Aorta (tissue), 5 donors: Measurements from ENCODE around the gene TMEM40. TPM values are rescaled to one million over a fixed set of nuclear protein-coding genes. Genes with fewer than 3 reads are reported as not detected.

Experiments used
- ATAC-seq: fragments of 200-7000 bp; cut with Tn5 transposase; one replicate; pipeline ENCODE4 v1.9.1; 2022; ENCODE audit warnings: moderate library complexity; ENCODE audit not compliant: low FRiP score
- DNase-seq, 2 donors: peaks; one replicate each; pipeline ENCODE4 v3.0.0-alpha.2; 2020
- H3K27ac ChIP-seq, 2 donors: one replicate each; pipeline ENCODE4 v1.5.1; 2013; ENCODE audit warnings: low read length in 2 of 2, mild to moderate bottlenecking in 2 of 2, moderate library complexity in 2 of 2, control low read depth in 1 of 2, inconsistent platforms in 1 of 2, low read depth in 1 of 2
- H3K27me3 ChIP-seq, 2 donors: one replicate each; pipeline ENCODE4 v1.6.1; 2013; ENCODE audit warnings: control low read depth in 1 of 2, low read length in 1 of 2, mild to moderate bottlenecking in 1 of 2, moderate library complexity in 1 of 2; ENCODE audit not compliant: insufficient read depth in 2 of 2, control insufficient read depth in 1 of 2
- H3K36me3 ChIP-seq, 2 donors: one replicate each; pipeline ENCODE4 v1.6.1; 2013; ENCODE audit warnings: control low read depth in 1 of 2, low read length in 1 of 2, mild to moderate bottlenecking in 1 of 2; ENCODE audit not compliant: insufficient read depth in 2 of 2, control insufficient read depth in 1 of 2
- H3K4me1 ChIP-seq, 2 donors: one replicate each; pipeline ENCODE4 v1.6.1; 2013; ENCODE audit warnings: low read length in 2 of 2, control low read depth in 1 of 2, mild to moderate bottlenecking in 1 of 2, moderate library complexity in 1 of 2; ENCODE audit not compliant: insufficient read depth in 2 of 2, control insufficient read depth in 1 of 2
- H3K4me3 ChIP-seq, 2 donors: one replicate each; pipeline ENCODE4 v1.5.1; 2013; ENCODE audit warnings: low read length in 2 of 2, control low read depth in 1 of 2, mild to moderate bottlenecking in 1 of 2
- H3K9me3 ChIP-seq: one replicate; pipeline ENCODE4 v1.6.1; 2013; ENCODE audit warnings: mild to moderate bottlenecking, low read length; ENCODE audit not compliant: control insufficient read depth
- WGBS, 2 donors: extraction: QIAGEN DNeasy Blood & Tissue Kit; methylation state at CpG; one replicate each; pipeline ENCODE4 v1.1.7; 2013; 5-methylcytosine and 5-hydroxymethylcytosine counted together
- intact Hi-C, 2 donors: fragments of 100-400 bp; cut with DNase I; formaldehyde crosslinking; loops; one replicate each; pipeline versions ENCODE4 v1.14.2 to v1.15.0; 2022
- polyA plus RNA-seq, 2 donors: library from polyadenylated mRNA; stranded (reverse); fragments of 200-250 nt; gene quantifications; one replicate each; pipeline ENCODE4 v1.2.3, GENCODE V29; 2013
- total RNA-seq, 2 donors: library from RNA; stranded (reverse); fragmentation: NEBNext Ultra II Directional; extraction: Animal tissue kit (Norgen Biotek cat#: 25700); gene quantifications; one replicate each; pipeline ENCODE4 v1.2.1, GENCODE V29; 2021
- donor health status: healthy with polysubstance abuse.
- donor health status: Bipolar disorder and iron deficiency.
- donor health status: DM: no; HTN: no; CAD: no.
- donor health status: DM: no; HTN: no; CAD: no.
- donor health status: DM: yes; HTN: yes; CAD: no.

TMEM40 gene
- total and polyA plus RNA-seq, 4 donors = 0.50 to 0.84 TPM; not detected in 2

- ATAC-seq (no peak), DNase-seq (no peak)
- Histone ChIP-seq H3K9me3 (no peaks in the 10 kb centered on the region), H3K36me3 (no peaks in the 10 kb centered on the region), H3K27me3 (no peaks in the 10 kb centered on the region), H3K4me1 (no peaks in the 10 kb centered on the region), H3K4me3 (no peak overlapping the region), H3K27ac (no peak overlapping the region)
- intact Hi-C loops = no loop called here
- WGBS, 2 donors = 92 to 95% methylated on average over 4 of the region's 4 CpGs
Observed at GRCh38 chr3:12756175-12756574, 2.9 kb downstream of the TMEM40 start.

- no peaks in the 10 kb centered on the region for H3K36me3 ChIP-seq
- H3K9me3 ChIP-seq = no peaks in the 10 kb centered on the region
- no peaks in the 10 kb centered on the region for H3K4me1 ChIP-seq
- intact Hi-C loops = no loop called here
- no peak overlapping the region for H3K4me3 ChIP-seq
- peak in 1 of 2 donors; percentile 4 for DNase-seq
- no peaks in the 10 kb centered on the region for H3K27me3 ChIP-seq
- H3K27ac ChIP-seq = no peak overlapping the region
- 81 to 87% methylated on average over 6 of the region's 6 CpGs for WGBS, 2 donors
- no peak for ATAC-seq
Observed at GRCh38 chr3:12755754-12756153, 3.3 kb downstream of the TMEM40 start.

GRCh38 chr3:12754313-12754712 is 4.7 kb downstream of the TMEM40 start:
- H3K4me1 ChIP-seq = no peaks in the 10 kb centered on the region
- no peak overlapping the region for H3K27ac ChIP-seq
- DNase-seq = no peak
- intact Hi-C loops = no loop called here
- no peak for ATAC-seq
- no peaks in the 10 kb centered on the region for H3K27me3 ChIP-seq
- no peaks in the 10 kb centered on the region for H3K36me3 ChIP-seq
- no peak overlapping the region for H3K4me3 ChIP-seq
- no peaks in the 10 kb centered on the region for H3K9me3 ChIP-seq
- 97 to 100% methylated on average over 1 of the region's 1 CpG for WGBS, 2 donors

- WGBS, 2 donors = 89% methylated on average over 9 of the region's 9 CpGs
- Histone ChIP-seq H3K27ac (no peak overlapping the region), H3K9me3 (no peaks in the 10 kb centered on the region), H3K27me3 (no peaks in the 10 kb centered on the region), H3K36me3 (no peaks in the 10 kb centered on the region), H3K4me1 (no peaks in the 10 kb centered on the region), H3K4me3 (no peak overlapping the region)
- ATAC-seq = no peak
- intact Hi-C loops = no loop called here
- DNase-seq = peak in 1 of 2 donors; percentile 26
Observed at GRCh38 chr3:12753275-12754028, 5.6 kb downstream of the TMEM40 start.

DNA sequence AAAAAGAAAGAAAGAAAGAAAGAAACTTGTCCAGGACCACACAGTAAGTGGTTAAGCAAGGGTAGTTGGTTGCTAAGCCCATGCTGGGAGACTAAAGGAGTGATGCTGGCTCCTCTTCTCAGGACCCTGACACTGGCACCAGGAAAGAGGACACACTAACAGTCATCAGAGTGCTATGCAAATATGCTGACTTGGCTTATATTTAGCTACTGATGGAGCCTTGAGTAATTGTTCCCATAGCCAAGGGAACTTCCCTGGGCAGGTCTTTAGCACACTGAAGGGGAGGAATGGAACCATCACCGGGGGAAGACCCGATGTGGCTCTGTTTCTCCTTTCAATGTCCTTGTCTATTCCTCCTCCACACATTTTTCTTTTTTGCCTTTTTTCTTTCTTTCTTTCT is 6.2 kb downstream of the TMEM40 start:
- ATAC-seq = no peak
- intact Hi-C loops = no loop called here
- H3K4me1 ChIP-seq = no peaks in the 10 kb centered on the region
- no peak overlapping the region for H3K27ac ChIP-seq
- no peaks in the 10 kb centered on the region for H3K36me3 ChIP-seq
- peak in 1 of 2 donors; percentile 13 for DNase-seq
- no peaks in the 10 kb centered on the region for H3K27me3 ChIP-seq
- H3K9me3 ChIP-seq = no peaks in the 10 kb centered on the region
- no peak overlapping the region for H3K4me3 ChIP-seq
- 89 to 99% methylated on average over 2 of the region's 2 CpGs for WGBS, 2 donors

- Histone ChIP-seq H3K9me3 (no peaks in the 10 kb centered on the region), H3K4me1 (no peaks in the 10 kb centered on the region), H3K4me3 (no peak overlapping the region), H3K36me3 (no peaks in the 10 kb centered on the region), H3K27ac (no peak overlapping the region), H3K27me3 (no peaks in the 10 kb centered on the region)
- intact Hi-C loops = no loop called here
- DNase-seq = no peak
- no peak for ATAC-seq
- WGBS, 2 donors = 59 to 61% methylated on average over 3 of the region's 3 CpGs
Observed at GRCh38 chr3:12752102-12752501, 7.0 kb downstream of the TMEM40 start.

DNA sequence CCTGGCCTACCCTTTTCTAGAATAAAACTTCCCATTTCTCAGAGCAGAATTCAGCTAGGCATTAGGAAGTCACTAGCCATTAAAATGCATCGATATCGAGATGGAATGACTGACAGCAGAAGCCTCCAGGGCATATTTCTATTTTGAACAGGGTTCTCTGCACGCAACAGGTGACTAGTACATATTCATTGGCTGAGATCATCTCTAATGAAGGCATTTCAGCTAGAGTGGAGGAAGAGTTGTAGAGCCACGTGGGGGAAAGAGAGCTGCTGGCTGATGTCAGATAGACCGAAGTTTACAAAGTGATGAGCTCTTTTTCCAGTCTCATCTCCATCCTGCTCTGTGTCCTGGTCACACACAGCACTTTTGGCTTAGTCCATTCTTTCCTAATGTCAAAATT is 7.5 kb downstream of the TMEM40 start:
- H3K4me1 ChIP-seq = no peaks in the 10 kb centered on the region
- intact Hi-C loops = no loop called here
- WGBS, 2 donors = 90 to 91% methylated on average over 5 of the region's 5 CpGs
- no peaks in the 10 kb centered on the region for H3K36me3 ChIP-seq
- DNase-seq (no peak), ATAC-seq (no peak)
- H3K27ac ChIP-seq = no peak overlapping the region
- H3K9me3 ChIP-seq = no peaks in the 10 kb centered on the region
- no peak overlapping the region for H3K4me3 ChIP-seq
- H3K27me3 ChIP-seq = no peaks in the 10 kb centered on the region

GRCh38 chr3:12750658-12751071 is 8.4 kb downstream of the TMEM40 start:
- 40 to 49% methylated on average over 4 of the region's 4 CpGs for WGBS, 2 donors

GRCh38 chr3:12750223-12750622 is 8.8 kb downstream of the TMEM40 start:
- ATAC-seq = peak; percentile 31
- H3K27me3 ChIP-seq = no peaks in the 10 kb centered on the region
- H3K36me3 ChIP-seq = no peaks in the 10 kb centered on the region
- no peaks in the 10 kb centered on the region for H3K9me3 ChIP-seq
- no peak overlapping the region for H3K27ac ChIP-seq
- H3K4me1 ChIP-seq = no peaks in the 10 kb centered on the region
- peak in 1 of 2 donors; percentile 51 for DNase-seq
- intact Hi-C loops = no loop called here
- WGBS, 2 donors = 5 to 7% methylated on average over 3 of the region's 3 CpGs
- H3K4me3 ChIP-seq = no peak overlapping the region

More at GRCh38 chr3:12750658-12751071, 8.4 kb downstream of the TMEM40 start:
- no peaks in the 10 kb centered on the region for H3K36me3 ChIP-seq
- no peaks in the 10 kb centered on the region for H3K4me1 ChIP-seq
- peak; percentile 39 for ATAC-seq
- DNase-seq = peak in 1 of 2 donors; percentile 76
- H3K9me3 ChIP-seq = no peaks in the 10 kb centered on the region
- intact Hi-C loops = no loop called here
- H3K4me3 ChIP-seq = no peak overlapping the region
- peak overlapping the region in 1 of 2 donors; percentile 52 for H3K27ac ChIP-seq
- H3K27me3 ChIP-seq = no peaks in the 10 kb centered on the region
